Skeletal muscle cell (primary cell): ENCODE results near the gene RNF126.
"Not testable (repeated sequence)": the region's sequence is repeated elsewhere in the genome, so short reads cannot be mapped to it uniquely, and the experiment has no call there.

ENCODE experiments used
- DNase-seq: peaks from one replicate; pipeline ENCODE4 v3.0.0-alpha.2; 2010; ENCODE audit warnings: low read depth
- H3K4me3 ChIP-seq: 2 replicates; pipeline ENCODE4 v1.5.1; 2011; ENCODE audit warnings: low read depth, mild to moderate bottlenecking, control low read depth, low read length, moderate library complexity

The RNF126 gene

GRCh38 chr19:662962-663681 lies at the start of gene RNF126:
RNF126 (minus strand) TSS chr19:663214; CDS start chr19:663121, 93 bp downstream.
- peak; percentile 73 for DNase-seq

GRCh38 chr19:711254-711653 lies 48.2 kb upstream of the RNF126 start:
- DNase-seq = no peak
- H3K4me3 ChIP-seq = no peak overlapping the region

More at GRCh38 chr19:662962-663681, at the start of gene RNF126:
- peak within 1 kb of the TSS; percentile 95 for H3K4me3 ChIP-seq

- no peak for DNase-seq
- no peak overlapping the region for H3K4me3 ChIP-seq
Measured at GRCh38 chr19:710767-711166, 47.8 kb upstream of the RNF126 start.

GRCh38 chr19:709965-710571 lies 47.1 kb upstream of the RNF126 start:
- H3K4me3 ChIP-seq = peak overlapping the region; percentile 47
- no peak for DNase-seq

- DNase-seq = no peak
- peak overlapping the region; percentile 47 for H3K4me3 ChIP-seq
Measured at GRCh38 chr19:709196-709964, 46.4 kb upstream of the RNF126 start.

- no peak for DNase-seq
- H3K4me3 ChIP-seq = peak within 1 kb of the TSS; percentile 47
Measured at GRCh38 chr19:708154-709143, 45.4 kb upstream of the RNF126 start, which contains the start of gene PALM. PALM (plus strand) TSS chr19:708935; CDS start chr19:709147, 212 bp downstream.

GRCh38 chr19:704447-704741 lies 41.4 kb upstream of the RNF126 start:
- no peak for DNase-seq
- H3K4me3 ChIP-seq = no peak overlapping the region

GRCh38 chr19:703651-704446 lies 40.8 kb upstream of the RNF126 start:
- H3K4me3 ChIP-seq = no peak overlapping the region
- DNase-seq = no peak

- no peak for DNase-seq
- no peak overlapping the region for H3K4me3 ChIP-seq
Measured at GRCh38 chr19:703329-703650, 40.3 kb upstream of the RNF126 start.

GRCh38 chr19:702847-703246 lies 39.8 kb upstream of the RNF126 start:
- H3K4me3 ChIP-seq, DNase-seq: not testable (repeated sequence)

GRCh38 chr19:699885-700284 lies 36.9 kb upstream of the RNF126 start:
- DNase-seq, H3K4me3 ChIP-seq: not testable (repeated sequence)

- not testable (repeated sequence) for H3K4me3 ChIP-seq, DNase-seq
Measured at GRCh38 chr19:698529-698928, 35.5 kb upstream of the RNF126 start.

- no peak for DNase-seq
- no peak within 1 kb of the TSS for H3K4me3 ChIP-seq
Measured at GRCh38 chr19:695352-695949, 32.4 kb upstream of the RNF126 start, which contains the start of gene PRSS57. PRSS57 (minus strand) TSS chr19:695452; CDS start chr19:695430, 22 bp downstream.

GRCh38 chr19:694481-695351 lies 31.7 kb upstream of the RNF126 start:
- no peak overlapping the region for H3K4me3 ChIP-seq
- no peak for DNase-seq

- no peak for DNase-seq
- no peak overlapping the region for H3K4me3 ChIP-seq
Measured at GRCh38 chr19:690203-690602, 27.2 kb upstream of the RNF126 start.

GRCh38 chr19:688992-689391 lies 26.0 kb upstream of the RNF126 start:
- DNase-seq = no peak
- H3K4me3 ChIP-seq = no peak overlapping the region

GRCh38 chr19:688214-688613 lies 25.2 kb upstream of the RNF126 start:
- no peak for DNase-seq
- H3K4me3 ChIP-seq = no peak overlapping the region
